ENCODE results near the gene ATXN7L1. TPM values are rescaled to one million over a fixed set of nuclear protein-coding genes. Genes with fewer than 3 reads are reported as not detected.

The ATXN7L1 gene
- total and polyA plus RNA-seq, 2 of the 13 experiments (the other 11 are each of a cell fraction or from before 2014, with no cell fraction given) = 4.1 to 7.8 TPM

- 97% methylated on average over 18 of the region's 18 CpGs for WGBS (ENCODE audit: low lambda C conversion rate)
- H3K9me3 ChIP-seq (ENCODE audit: low read length) = no peaks in the 10 kb centered on the region
- no peaks in the 10 kb centered on the region for H4K20me1 ChIP-seq (ENCODE audit: insufficient read depth, low read length)
- H2AFZ ChIP-seq (ENCODE audit: low read length) = no peak overlapping the region
- intact Hi-C loops (cut with micrococcal nuclease; ENCODE audit: unreplicated experiment) = no loop called here
- no peak for FAIRE-seq
- no peaks in the 10 kb centered on the region for H3K36me3 ChIP-seq (replicated peaks in 1 of 2; ENCODE audit: control insufficient read depth in 1 of 2, insufficient read depth in 2 of 2, low read length in 2 of 2)
- no peak for TF ChIP-seq ZIK1 (CRISPR knock-in tag; IDR thresholded peaks at IDR 0.05; ENCODE audit: borderline replicate concordance, low read depth)
- TF ChIP-seq NR1H2 (CRISPR knock-in tag; IDR thresholded peaks at IDR 0.05; ENCODE audit: borderline replicate concordance, low read depth) = no peak
- no peak for TF ChIP-seq ZSCAN20 (CRISPR knock-in tag; IDR thresholded peaks at IDR 0.05; ENCODE audit: borderline replicate concordance)
- TF ChIP-seq ZNF616 (CRISPR knock-in tag; IDR thresholded peaks at IDR 0.05; ENCODE audit: low read depth) = no peak
- TF ChIP-seq SCMH1 (CRISPR knock-in tag; IDR thresholded peaks at IDR 0.05; ENCODE audit: borderline replicate concordance) = no peak
- no peak for TF ChIP-seq ZNF652 (CRISPR knock-in tag; IDR thresholded peaks at IDR 0.05; ENCODE audit: borderline replicate concordance, low read depth)
- no peak for TF ChIP-seq TEAD3 (CRISPR knock-in tag; optimal IDR thresholded peaks at IDR 0.05; ENCODE audit: borderline replicate concordance)
- no peak for TF ChIP-seq ZC3H4 (CRISPR knock-in tag; IDR thresholded peaks at IDR 0.05; ENCODE audit: borderline replicate concordance)
- TF ChIP-seq, protein P1, sequence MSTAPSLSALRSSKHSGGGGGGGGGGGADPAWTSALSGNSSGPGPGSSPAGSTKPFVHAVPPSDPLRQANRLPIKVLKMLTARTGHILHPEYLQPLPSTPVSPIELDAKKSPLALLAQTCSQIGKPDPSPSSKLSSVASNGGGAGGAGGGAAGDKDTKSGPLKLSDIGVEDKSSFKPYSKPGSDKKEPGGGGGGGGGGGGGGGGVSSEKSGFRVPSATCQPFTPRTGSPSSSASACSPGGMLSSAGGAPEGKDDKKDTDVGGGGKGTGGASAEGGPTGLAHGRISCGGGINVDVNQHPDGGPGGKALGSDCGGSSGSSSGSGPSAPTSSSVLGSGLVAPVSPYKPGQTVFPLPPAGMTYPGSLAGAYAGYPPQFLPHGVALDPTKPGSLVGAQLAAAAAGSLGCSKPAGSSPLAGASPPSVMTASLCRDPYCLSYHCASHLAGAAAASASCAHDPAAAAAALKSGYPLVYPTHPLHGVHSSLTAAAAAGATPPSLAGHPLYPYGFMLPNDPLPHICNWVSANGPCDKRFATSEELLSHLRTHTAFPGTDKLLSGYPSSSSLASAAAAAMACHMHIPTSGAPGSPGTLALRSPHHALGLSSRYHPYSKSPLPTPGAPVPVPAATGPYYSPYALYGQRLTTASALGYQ (CRISPR knock-in tag; IDR thresholded peaks at IDR 0.05) = no peak
- TF ChIP-seq, protein P2, sequence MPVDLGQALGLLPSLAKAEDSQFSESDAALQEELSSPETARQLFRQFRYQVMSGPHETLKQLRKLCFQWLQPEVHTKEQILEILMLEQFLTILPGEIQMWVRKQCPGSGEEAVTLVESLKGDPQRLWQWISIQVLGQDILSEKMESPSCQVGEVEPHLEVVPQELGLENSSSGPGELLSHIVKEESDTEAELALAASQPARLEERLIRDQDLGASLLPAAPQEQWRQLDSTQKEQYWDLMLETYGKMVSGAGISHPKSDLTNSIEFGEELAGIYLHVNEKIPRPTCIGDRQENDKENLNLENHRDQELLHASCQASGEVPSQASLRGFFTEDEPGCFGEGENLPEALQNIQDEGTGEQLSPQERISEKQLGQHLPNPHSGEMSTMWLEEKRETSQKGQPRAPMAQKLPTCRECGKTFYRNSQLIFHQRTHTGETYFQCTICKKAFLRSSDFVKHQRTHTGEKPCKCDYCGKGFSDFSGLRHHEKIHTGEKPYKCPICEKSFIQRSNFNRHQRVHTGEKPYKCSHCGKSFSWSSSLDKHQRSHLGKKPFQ (CRISPR knock-in tag; IDR thresholded peaks at IDR 0.05; ENCODE audit: insufficient replicate concordance) = no peak
- TF ChIP-seq SATB2 (CRISPR knock-in tag; IDR thresholded peaks at IDR 0.05) = no peak
- no peak for TF ChIP-seq NFE2L2 (IDR thresholded peaks at IDR 0.05; ENCODE audit: low read length)
- TF ChIP-seq RAD51 (IDR thresholded peaks at IDR 0.05; ENCODE audit: borderline replicate concordance) = no peak
- TF ChIP-seq TBL1XR1 (IDR thresholded peaks at IDR 0.05; ENCODE audit: borderline replicate concordance, low read length, partially characterized antibody) = no peak
- TF ChIP-seq HMGA1 (CRISPR knock-in tag; conservative IDR thresholded peaks at IDR 0.05) = no peak
- no peak for TF ChIP-seq ZFP36 (IDR thresholded peaks at IDR 0.05; ENCODE audit: borderline replicate concordance, low read depth, low read length, partially characterized antibody)
- no peak for TF ChIP-seq ZNF772 (CRISPR knock-in tag; IDR thresholded peaks at IDR 0.05)
- BruUV-seq (replicated peaks) = no TSS peak
- H3K4me1 ChIP-seq (ENCODE audit: insufficient read depth, low read length) = no peaks in the 10 kb centered on the region
- no peak overlapping the region for H3K4me2 ChIP-seq (ENCODE audit: low read depth, low read length)
- no peaks in the 10 kb centered on the region for H3K27me3 ChIP-seq (ENCODE audit: control insufficient read depth in 1 of 2, insufficient read depth in 2 of 2, low read length in 2 of 2)
- in situ Hi-C loops (cut with HindIII; ENCODE audit: extremely low pct_ligation_motif_present, low pct_unique_long_range_greater_than_20kb) = no loop called here
- ChIA-PET CTCF (ENCODE audit: low intra/inter-chr PET ratio, low total read pairs) (no interaction called here), POLR2A (interaction anchor here (1.5 kb wide), 1 partner anchor 8 kb away, joined by 3 read pairs; no protein-coding TSS in a partner anchor)
- H3K79me2 ChIP-seq (ENCODE audit: insufficient read depth, low read length) = no peaks in the 10 kb centered on the region
- DNase-seq (ENCODE audit: low spot score) = no peak
- H3K27ac ChIP-seq (ENCODE audit: extremely low read length, insufficient read depth, low read length) = no peak overlapping the region
- no peak overlapping the region for H3K9ac ChIP-seq (ENCODE audit: insufficient read depth, low read depth, low read length)
- ATAC-seq = no peak
- H3K4me3 ChIP-seq (replicated peaks in 1 of 3; ENCODE audit: insufficient read depth in 1 of 3, low read depth in 2 of 3, low read length in 3 of 3) = no peak overlapping the region
Observed at GRCh38 chr7:105819559-105819958, 56.8 kb downstream of the ATXN7L1 start.
